Neural progenitor cell (in vitro differentiated cells): ENCODE results near the gene CDH13.

Experiments used
- EZH2 ChIP-seq: fragments of 200-600 bp; sonication (generic); IDR thresholded peaks from 2 replicates; pipeline ENCODE4 v1.6.1; 2017; ENCODE audit warnings: antibody characterized with exemption, mild to moderate bottlenecking, moderate library complexity
- EZH2phosphoT487 ChIP-seq: fragments of 200-600 bp; sonication (generic); IDR thresholded peaks from 2 replicates; pipeline ENCODE4 v1.6.1; 2017; ENCODE audit warnings: antibody characterized with exemption
- TF ChIP-seq, protein P1 (sequence below): fragments of 200-600 bp; sonication (generic); IDR thresholded peaks from 2 replicates; pipeline ENCODE4 v1.5.1; 2017; ENCODE audit warnings: antibody characterized with exemption, mild to moderate bottlenecking

DNA sequence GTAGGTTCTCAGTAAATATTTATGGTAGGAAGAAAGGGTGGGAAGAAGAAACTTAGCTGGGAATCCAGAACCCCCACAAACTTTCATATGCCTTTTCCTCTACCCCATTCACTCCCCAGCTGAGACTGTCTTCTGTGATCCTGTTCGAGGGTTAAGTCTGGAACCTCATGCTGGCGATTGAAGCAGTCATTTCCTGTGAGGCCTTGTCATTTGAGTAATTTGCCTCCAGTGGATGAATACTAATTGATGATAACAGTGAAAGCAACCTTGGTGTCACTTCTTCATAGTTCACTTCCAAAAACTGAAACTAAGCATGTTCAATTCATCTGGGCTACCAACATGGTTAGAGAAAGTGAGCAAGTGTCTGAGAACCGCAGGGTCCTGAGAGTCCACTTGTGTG is 401.2 kb downstream of the CDH13 start:
- TF ChIP-seq EZH2 (no peak), EZH2phosphoT487 (no peak)
- TF ChIP-seq, protein P1, sequence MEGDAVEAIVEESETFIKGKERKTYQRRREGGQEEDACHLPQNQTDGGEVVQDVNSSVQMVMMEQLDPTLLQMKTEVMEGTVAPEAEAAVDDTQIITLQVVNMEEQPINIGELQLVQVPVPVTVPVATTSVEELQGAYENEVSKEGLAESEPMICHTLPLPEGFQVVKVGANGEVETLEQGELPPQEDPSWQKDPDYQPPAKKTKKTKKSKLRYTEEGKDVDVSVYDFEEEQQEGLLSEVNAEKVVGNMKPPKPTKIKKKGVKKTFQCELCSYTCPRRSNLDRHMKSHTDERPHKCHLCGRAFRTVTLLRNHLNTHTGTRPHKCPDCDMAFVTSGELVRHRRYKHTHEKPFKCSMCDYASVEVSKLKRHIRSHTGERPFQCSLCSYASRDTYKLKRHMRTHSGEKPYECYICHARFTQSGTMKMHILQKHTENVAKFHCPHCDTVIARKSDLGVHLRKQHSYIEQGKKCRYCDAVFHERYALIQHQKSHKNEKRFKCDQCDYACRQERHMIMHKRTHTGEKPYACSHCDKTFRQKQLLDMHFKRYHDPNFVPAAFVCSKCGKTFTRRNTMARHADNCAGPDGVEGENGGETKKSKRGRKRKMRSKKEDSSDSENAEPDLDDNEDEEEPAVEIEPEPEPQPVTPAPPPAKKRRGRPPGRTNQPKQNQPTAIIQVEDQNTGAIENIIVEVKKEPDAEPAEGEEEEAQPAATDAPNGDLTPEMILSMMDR: no peak
